DND-41 (cell line): ENCODE data around the gene GNAO1.

Experiments used
- EZH2 ChIP-seq: IDR thresholded peaks from 3 replicates; pipeline ENCODE4 v1.6.1; 2012; ENCODE audit warnings: borderline replicate concordance, low read depth, mild to moderate bottlenecking, moderate library complexity, low read length, inconsistent platforms; ENCODE audit not compliant: severe bottlenecking
- TF ChIP-seq, protein P1 (sequence below): IDR thresholded peaks from 2 replicates; pipeline ENCODE4 v1.5.1; 2012; ENCODE audit warnings: borderline replicate concordance, low read length, moderate library complexity, mild to moderate bottlenecking; ENCODE audit not compliant: poor library complexity, severe bottlenecking; ENCODE audit errors: extremely low read depth

DNA sequence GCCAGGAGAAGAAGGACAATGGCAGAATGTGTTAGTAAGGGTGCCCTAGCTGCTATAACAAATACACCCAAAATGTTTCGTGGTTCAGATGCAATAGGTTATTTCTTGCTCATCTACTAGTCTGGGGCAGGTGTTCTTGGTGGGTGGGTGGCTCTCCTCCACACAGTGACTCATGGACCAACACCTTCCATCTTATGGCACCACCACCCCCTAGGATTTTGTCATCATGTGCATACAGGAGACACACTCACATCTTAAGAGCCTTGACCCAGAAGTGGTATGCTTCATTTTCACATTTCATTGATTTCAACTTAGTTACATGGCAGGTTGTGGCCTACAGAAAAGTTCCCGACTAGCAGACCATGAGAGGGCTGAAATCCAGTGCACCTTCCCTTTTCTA, 119.4 kb downstream of the GNAO1 start:
- no peak for TF ChIP-seq EZH2
- TF ChIP-seq, protein P1, sequence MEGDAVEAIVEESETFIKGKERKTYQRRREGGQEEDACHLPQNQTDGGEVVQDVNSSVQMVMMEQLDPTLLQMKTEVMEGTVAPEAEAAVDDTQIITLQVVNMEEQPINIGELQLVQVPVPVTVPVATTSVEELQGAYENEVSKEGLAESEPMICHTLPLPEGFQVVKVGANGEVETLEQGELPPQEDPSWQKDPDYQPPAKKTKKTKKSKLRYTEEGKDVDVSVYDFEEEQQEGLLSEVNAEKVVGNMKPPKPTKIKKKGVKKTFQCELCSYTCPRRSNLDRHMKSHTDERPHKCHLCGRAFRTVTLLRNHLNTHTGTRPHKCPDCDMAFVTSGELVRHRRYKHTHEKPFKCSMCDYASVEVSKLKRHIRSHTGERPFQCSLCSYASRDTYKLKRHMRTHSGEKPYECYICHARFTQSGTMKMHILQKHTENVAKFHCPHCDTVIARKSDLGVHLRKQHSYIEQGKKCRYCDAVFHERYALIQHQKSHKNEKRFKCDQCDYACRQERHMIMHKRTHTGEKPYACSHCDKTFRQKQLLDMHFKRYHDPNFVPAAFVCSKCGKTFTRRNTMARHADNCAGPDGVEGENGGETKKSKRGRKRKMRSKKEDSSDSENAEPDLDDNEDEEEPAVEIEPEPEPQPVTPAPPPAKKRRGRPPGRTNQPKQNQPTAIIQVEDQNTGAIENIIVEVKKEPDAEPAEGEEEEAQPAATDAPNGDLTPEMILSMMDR, result no peak
